CMK (cell line): ENCODE results near the gene EHF.
"Not testable (repeated sequence)": the region's sequence is repeated elsewhere in the genome, so short reads cannot be mapped to it uniquely, and the experiment has no call there.

Experiments used
- DNase-seq: peaks from one replicate; pipeline ENCODE4 v3.0.0-alpha.2; 2010; ENCODE audit warnings: low read depth

Gene EHF

GRCh38 chr11:34620820-34621792 is at the start of gene EHF:
Gene EHF, plus strand, starts transcription at chr11:34621093. Its CDS starts 21,538 bp downstream, at chr11:34642631.
- no peak for DNase-seq

- DNase-seq: no peak
Measured at GRCh38 chr11:34573537-34573936, 47.4 kb upstream of the EHF start.

GRCh38 chr11:34575261-34575660 is 45.6 kb upstream of the EHF start:
- DNase-seq: no peak

- DNase-seq: no peak
Measured at GRCh38 chr11:34575671-34576070, 45.2 kb upstream of the EHF start.

- no peak for DNase-seq
Measured at GRCh38 chr11:34576331-34576730, 44.6 kb upstream of the EHF start.

GRCh38 chr11:34583818-34584217 is 37.1 kb upstream of the EHF start:
- no peak for DNase-seq

GRCh38 chr11:34585304-34585734 is 35.6 kb upstream of the EHF start:
- DNase-seq: no peak

- DNase-seq: no peak
Measured at GRCh38 chr11:34585735-34586487, 35.0 kb upstream of the EHF start.

- DNase-seq: no peak
Measured at GRCh38 chr11:34586488-34587281, 34.2 kb upstream of the EHF start.

- no peak for DNase-seq
Measured at GRCh38 chr11:34587282-34587677, 33.6 kb upstream of the EHF start.

GRCh38 chr11:34588023-34588422 is 32.9 kb upstream of the EHF start:
- no peak for DNase-seq

GRCh38 chr11:34588701-34589100 is 32.2 kb upstream of the EHF start:
- no peak for DNase-seq

- DNase-seq: not testable (repeated sequence)
Measured at GRCh38 chr11:34589177-34589576, 31.7 kb upstream of the EHF start.

GRCh38 chr11:34593085-34593484 is 27.8 kb upstream of the EHF start:
- DNase-seq: no peak

GRCh38 chr11:34594603-34595002 is 26.3 kb upstream of the EHF start:
- no peak for DNase-seq

- no peak for DNase-seq
Measured at GRCh38 chr11:34595391-34595790, 25.5 kb upstream of the EHF start.

GRCh38 chr11:34595960-34596644 is 24.8 kb upstream of the EHF start:
- DNase-seq: no peak

GRCh38 chr11:34599406-34599945 is 21.4 kb upstream of the EHF start:
- DNase-seq: no peak

- DNase-seq: no peak
Measured at GRCh38 chr11:34600339-34601084, 20.4 kb upstream of the EHF start.

GRCh38 chr11:34601085-34601444 is 19.8 kb upstream of the EHF start:
- DNase-seq: no peak

- no peak for DNase-seq
Measured at GRCh38 chr11:34601609-34602008, 19.3 kb upstream of the EHF start.
